Measurements from ENCODE around the gene KRTAP10-4. TPM values are rescaled to one million over a fixed set of nuclear protein-coding genes. Genes with fewer than 3 reads are reported as not detected.
"Not testable (repeated sequence)": the region's sequence is repeated elsewhere in the genome, so short reads cannot be mapped to it uniquely, and the experiment has no call there.

Gene KRTAP10-4
- total and polyA plus RNA-seq, 4 donors, result not detected

- no peak overlapping the region for H3K4me3 ChIP-seq (ENCODE audit: low read length in 2 of 2)
- no peak overlapping the region for H3K27ac ChIP-seq (ENCODE audit: low read depth in 1 of 2, low read length in 2 of 2)
- peaks cover 7% of the 10 kb centered on the region for H3K9me3 ChIP-seq (ENCODE audit: control insufficient read depth, low read length)
- intact Hi-C loops (cut with DNase I), result no loop called here
- 73 to 74% methylated on average over 6 to 7 of the region's 7 CpGs for WGBS, 2 donors
- no peaks in the 10 kb centered on the region for H3K36me3 ChIP-seq (ENCODE audit: control insufficient read depth in 1 of 2, insufficient read depth in 2 of 2, low read length in 1 of 2)
- no peaks in the 10 kb centered on the region for H3K27me3 ChIP-seq (ENCODE audit: control insufficient read depth in 1 of 2, insufficient read depth in 2 of 2, low read length in 1 of 2)
- H3K4me1 ChIP-seq (ENCODE audit: control insufficient read depth in 1 of 2, insufficient read depth in 2 of 2, low read length in 2 of 2), result no peaks in the 10 kb centered on the region
- DNase-seq (no peak), ATAC-seq (ENCODE audit: low FRiP score) (no peak)
Measured at GRCh38 chr21:44579833-44580144, 6.3 kb downstream of the KRTAP10-4 start.

GRCh38 chr21:44580231-44580821 lies 6.8 kb downstream of the KRTAP10-4 start, which contains the start of gene KRTAP10-5:
TSS of gene KRTAP10-5 (minus strand) at chr21:44580604. CDS start at chr21:44580578, 26 bp downstream.
- intact Hi-C loops (cut with DNase I); ATAC-seq (ENCODE audit: low FRiP score); H3K4me1 ChIP-seq (ENCODE audit: control insufficient read depth in 1 of 2, insufficient read depth in 2 of 2, low read length in 2 of 2); H3K27me3 ChIP-seq (ENCODE audit: control insufficient read depth in 1 of 2, insufficient read depth in 2 of 2, low read length in 1 of 2); H3K9me3 ChIP-seq (ENCODE audit: control insufficient read depth, low read length); H3K36me3 ChIP-seq (ENCODE audit: control insufficient read depth in 1 of 2, insufficient read depth in 2 of 2, low read length in 1 of 2); H3K27ac ChIP-seq (ENCODE audit: low read depth in 1 of 2, low read length in 2 of 2); H3K4me3 ChIP-seq (ENCODE audit: low read length in 2 of 2): not testable (repeated sequence)
- WGBS, 2 donors, result 31 to 45% methylated on average over 17 to 19 of the region's 19 CpGs
- peak in 1 of 2 donors; percentile 50 for DNase-seq

- Histone ChIP-seq H3K36me3 (ENCODE audit: control insufficient read depth in 1 of 2, insufficient read depth in 2 of 2, low read length in 1 of 2) (no peaks in the 10 kb centered on the region), H3K4me3 (ENCODE audit: low read length in 2 of 2) (no peak overlapping the region), H3K27ac (ENCODE audit: low read depth in 1 of 2, low read length in 2 of 2) (no peak overlapping the region), H3K9me3 (ENCODE audit: control insufficient read depth, low read length) (peaks cover 9% of the 10 kb centered on the region), H3K4me1 (ENCODE audit: control insufficient read depth in 1 of 2, insufficient read depth in 2 of 2, low read length in 2 of 2) (no peaks in the 10 kb centered on the region), H3K27me3 (ENCODE audit: control insufficient read depth in 1 of 2, insufficient read depth in 2 of 2, low read length in 1 of 2) (no peaks in the 10 kb centered on the region)
- DNase-seq, result no peak
- intact Hi-C loops (cut with DNase I), result no loop called here
- no peak for ATAC-seq (ENCODE audit: low FRiP score)
- 95 to 96% methylated on average over 3 of the region's 3 CpGs for WGBS, 2 donors
Measured at GRCh38 chr21:44581158-44581557, 7.6 kb downstream of the KRTAP10-4 start.

DNA sequence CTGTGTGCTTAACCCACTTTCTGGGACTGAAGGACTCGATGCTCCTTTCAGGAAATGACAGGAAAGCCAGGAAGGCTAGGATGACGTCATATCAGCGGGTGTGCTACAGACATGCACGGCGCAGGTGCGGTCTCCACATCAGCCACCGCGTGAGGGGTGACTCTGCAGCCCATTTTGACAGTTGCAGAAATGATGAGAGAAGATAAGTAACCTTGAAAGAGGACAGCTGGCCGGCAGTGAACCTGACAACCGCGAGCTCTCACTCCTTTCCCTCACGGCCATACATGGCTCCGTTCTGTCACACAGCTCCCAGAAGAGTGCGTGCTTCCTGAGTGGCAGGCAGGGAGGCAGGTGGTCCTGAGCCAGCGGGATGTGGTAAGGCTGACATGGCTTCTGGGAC lies 8.5 kb downstream of the KRTAP10-4 start:
- intact Hi-C loops (cut with DNase I), result no loop called here
- H3K4me1 ChIP-seq (ENCODE audit: control insufficient read depth in 1 of 2, insufficient read depth in 2 of 2, low read length in 2 of 2), result no peaks in the 10 kb centered on the region
- H3K27me3 ChIP-seq (ENCODE audit: control insufficient read depth in 1 of 2, insufficient read depth in 2 of 2, low read length in 1 of 2), result no peaks in the 10 kb centered on the region
- ATAC-seq (ENCODE audit: low FRiP score), result no peak
- H3K4me3 ChIP-seq (ENCODE audit: low read length in 2 of 2), result no peak overlapping the region
- peaks cover 9% of the 10 kb centered on the region for H3K9me3 ChIP-seq (ENCODE audit: control insufficient read depth, low read length)
- 80 to 85% methylated on average over 15 of the region's 15 CpGs for WGBS, 2 donors
- DNase-seq, result no peak
- H3K27ac ChIP-seq (ENCODE audit: low read depth in 1 of 2, low read length in 2 of 2), result no peak overlapping the region
- no peaks in the 10 kb centered on the region for H3K36me3 ChIP-seq (ENCODE audit: control insufficient read depth in 1 of 2, insufficient read depth in 2 of 2, low read length in 1 of 2)

GRCh38 chr21:44583089-44583799 lies 9.7 kb downstream of the KRTAP10-4 start:
- intact Hi-C loops (cut with DNase I), result no loop called here
- Histone ChIP-seq H3K27me3 (ENCODE audit: control insufficient read depth in 1 of 2, insufficient read depth in 2 of 2, low read length in 1 of 2) (no peaks in the 10 kb centered on the region), H3K4me3 (ENCODE audit: low read length in 2 of 2) (no peak overlapping the region), H3K27ac (ENCODE audit: low read depth in 1 of 2, low read length in 2 of 2) (no peak overlapping the region), H3K4me1 (ENCODE audit: control insufficient read depth in 1 of 2, insufficient read depth in 2 of 2, low read length in 2 of 2) (no peaks in the 10 kb centered on the region), H3K36me3 (ENCODE audit: control insufficient read depth in 1 of 2, insufficient read depth in 2 of 2, low read length in 1 of 2) (no peaks in the 10 kb centered on the region), H3K9me3 (ENCODE audit: control insufficient read depth, low read length) (peaks cover 6% of the 10 kb centered on the region)
- 0 to 5% methylated on average over 11 of the region's 11 CpGs for WGBS, 2 donors
- ATAC-seq (ENCODE audit: low FRiP score) (no peak), DNase-seq (no peak)

- no peaks in the 10 kb centered on the region for H3K4me1 ChIP-seq (ENCODE audit: control insufficient read depth in 1 of 2, insufficient read depth in 2 of 2, low read length in 2 of 2)
- intact Hi-C loops (cut with DNase I), result no loop called here
- no peak for ATAC-seq (ENCODE audit: low FRiP score)
Measured at GRCh38 chr21:44583800-44584147, 10.2 kb downstream of the KRTAP10-4 start.

DNA sequence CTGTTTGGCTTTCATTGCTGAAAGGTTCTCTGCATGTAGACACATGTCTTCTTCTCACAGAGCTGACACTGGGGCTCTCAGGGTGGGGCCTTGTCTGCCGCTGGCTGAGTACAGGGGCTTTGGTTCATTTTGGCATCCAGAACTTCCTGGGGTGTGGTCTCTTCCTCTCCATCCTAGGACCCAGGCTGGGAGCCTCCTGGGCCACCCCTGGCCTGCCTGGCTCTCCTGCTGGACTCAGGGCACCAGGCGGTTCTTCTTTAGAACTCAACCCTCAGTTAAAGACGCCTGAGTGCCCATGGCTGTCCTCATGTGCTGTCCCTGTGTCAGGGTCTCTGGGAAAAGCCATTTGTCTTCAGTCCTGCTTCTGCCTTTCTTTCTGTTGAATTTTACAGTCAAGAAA lies 12.4 kb downstream of the KRTAP10-4 start:
- peak in 1 of 2 donors; percentile 34 for DNase-seq
- intact Hi-C loops (cut with DNase I), result no loop called here
- Histone ChIP-seq H3K27ac (ENCODE audit: low read depth in 1 of 2, low read length in 2 of 2) (no peak overlapping the region), H3K27me3 (ENCODE audit: control insufficient read depth in 1 of 2, insufficient read depth in 2 of 2, low read length in 1 of 2) (no peaks in the 10 kb centered on the region), H3K4me3 (ENCODE audit: low read length in 2 of 2) (no peak overlapping the region), H3K36me3 (ENCODE audit: control insufficient read depth in 1 of 2, insufficient read depth in 2 of 2, low read length in 1 of 2) (no peaks in the 10 kb centered on the region), H3K9me3 (ENCODE audit: control insufficient read depth, low read length) (peaks cover 4% of the 10 kb centered on the region), H3K4me1 (ENCODE audit: control insufficient read depth in 1 of 2, insufficient read depth in 2 of 2, low read length in 2 of 2) (no peaks in the 10 kb centered on the region)
- WGBS, 2 donors, result 87 to 89% methylated on average over 3 of the region's 3 CpGs
- no peak for ATAC-seq (ENCODE audit: low FRiP score)

More at GRCh38 chr21:44583800-44584147, 10.2 kb downstream of the KRTAP10-4 start:
- 74 to 79% methylated on average over 6 of the region's 6 CpGs for WGBS, 2 donors
- Histone ChIP-seq H3K4me3 (ENCODE audit: low read length in 2 of 2) (no peak overlapping the region), H3K27me3 (ENCODE audit: control insufficient read depth in 1 of 2, insufficient read depth in 2 of 2, low read length in 1 of 2) (no peaks in the 10 kb centered on the region), H3K9me3 (ENCODE audit: control insufficient read depth, low read length) (peaks cover 6% of the 10 kb centered on the region), H3K27ac (ENCODE audit: low read depth in 1 of 2, low read length in 2 of 2) (no peak overlapping the region), H3K36me3 (ENCODE audit: control insufficient read depth in 1 of 2, insufficient read depth in 2 of 2, low read length in 1 of 2) (no peaks in the 10 kb centered on the region)
- DNase-seq, result no peak

DNA sequence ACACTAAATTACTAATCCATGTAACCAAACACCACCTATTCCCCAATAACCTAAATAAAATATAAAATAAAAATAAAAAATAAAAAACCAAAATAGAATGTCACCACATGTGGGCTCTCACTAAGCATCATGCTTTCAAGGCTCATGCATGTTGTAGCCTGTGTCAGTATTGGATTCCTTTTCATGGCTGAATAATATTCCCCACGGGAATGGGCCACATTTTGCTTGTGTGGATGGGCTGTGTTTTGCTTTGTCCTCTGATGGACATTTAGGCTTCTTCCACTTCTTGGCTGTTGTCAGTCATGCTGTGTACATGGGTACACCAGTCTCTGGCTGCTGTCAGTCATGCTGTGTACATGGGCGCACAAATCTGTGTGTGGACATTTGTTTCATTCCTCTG lies 15.6 kb downstream of the KRTAP10-4 start:
- Histone ChIP-seq H3K27me3 (ENCODE audit: control insufficient read depth in 1 of 2, insufficient read depth in 2 of 2, low read length in 1 of 2) (no peaks in the 10 kb centered on the region), H3K27ac (ENCODE audit: low read depth in 1 of 2, low read length in 2 of 2) (no peak overlapping the region), H3K36me3 (ENCODE audit: control insufficient read depth in 1 of 2, insufficient read depth in 2 of 2, low read length in 1 of 2) (no peaks in the 10 kb centered on the region), H3K4me3 (ENCODE audit: low read length in 2 of 2) (no peak overlapping the region), H3K9me3 (ENCODE audit: control insufficient read depth, low read length) (peaks cover 2% of the 10 kb centered on the region), H3K4me1 (ENCODE audit: control insufficient read depth in 1 of 2, insufficient read depth in 2 of 2, low read length in 2 of 2) (no peaks in the 10 kb centered on the region)
- intact Hi-C loops (cut with DNase I), result no loop called here
- DNase-seq (no peak), ATAC-seq (ENCODE audit: low FRiP score) (no peak)
- 96 to 97% methylated on average over 2 of the region's 2 CpGs for WGBS, 2 donors

GRCh38 chr21:44589586-44590305 lies 16.2 kb downstream of the KRTAP10-4 start:
- Histone ChIP-seq H3K9me3 (ENCODE audit: control insufficient read depth, low read length) (peaks cover 2% of the 10 kb centered on the region), H3K27ac (ENCODE audit: low read depth in 1 of 2, low read length in 2 of 2) (no peak overlapping the region), H3K36me3 (ENCODE audit: control insufficient read depth in 1 of 2, insufficient read depth in 2 of 2, low read length in 1 of 2) (no peaks in the 10 kb centered on the region), H3K27me3 (ENCODE audit: control insufficient read depth in 1 of 2, insufficient read depth in 2 of 2, low read length in 1 of 2) (no peaks in the 10 kb centered on the region), H3K4me3 (ENCODE audit: low read length in 2 of 2) (no peak overlapping the region), H3K4me1 (ENCODE audit: control insufficient read depth in 1 of 2, insufficient read depth in 2 of 2, low read length in 2 of 2) (no peaks in the 10 kb centered on the region)
- 80% methylated on average over 24 of the region's 24 CpGs for WGBS, 2 donors
- ATAC-seq (ENCODE audit: low FRiP score), result no peak
- intact Hi-C loops (cut with DNase I), result no loop called here
- peak in 1 of 2 donors; percentile 64 for DNase-seq

Data from aorta (tissue), 5 donors.